BE2C (cell line): ENCODE data around the gene RHO.

Source experiments
- DNase-seq: peaks from one replicate; pipeline ENCODE4 v3.0.0-alpha.2; 2020
- H3K27me3 ChIP-seq: fragments of 250-450 bp; sonication (Bioruptor Pico); 2 replicates; pipeline ENCODE4 v1.5.1; 2020; ENCODE audit warnings: mild to moderate bottlenecking
- H3K36me3 ChIP-seq: fragments of 250-450 bp; sonication (Bioruptor Pico); 2 replicates; pipeline ENCODE4 v1.5.1; 2020; ENCODE audit warnings: mild to moderate bottlenecking
- H3K4me1 ChIP-seq: fragments of 250-450 bp; sonication (Bioruptor Pico); 2 replicates; pipeline ENCODE4 v1.5.1; 2020
- H3K4me3 ChIP-seq: 2 replicates; pipeline ENCODE4 v1.5.1; 2011; ENCODE audit warnings: low read depth, low read length
- H3K9me3 ChIP-seq: fragments of 250-450 bp; sonication (Bioruptor Pico); 2 replicates; pipeline ENCODE4 v1.5.1; 2020
- TF ChIP-seq, protein P1 (sequence below): IDR thresholded peaks from 2 replicates; pipeline ENCODE4 v1.5.1; 2012; ENCODE audit warnings: mild to moderate bottlenecking, low read depth, low read length

Gene RHO

DNA sequence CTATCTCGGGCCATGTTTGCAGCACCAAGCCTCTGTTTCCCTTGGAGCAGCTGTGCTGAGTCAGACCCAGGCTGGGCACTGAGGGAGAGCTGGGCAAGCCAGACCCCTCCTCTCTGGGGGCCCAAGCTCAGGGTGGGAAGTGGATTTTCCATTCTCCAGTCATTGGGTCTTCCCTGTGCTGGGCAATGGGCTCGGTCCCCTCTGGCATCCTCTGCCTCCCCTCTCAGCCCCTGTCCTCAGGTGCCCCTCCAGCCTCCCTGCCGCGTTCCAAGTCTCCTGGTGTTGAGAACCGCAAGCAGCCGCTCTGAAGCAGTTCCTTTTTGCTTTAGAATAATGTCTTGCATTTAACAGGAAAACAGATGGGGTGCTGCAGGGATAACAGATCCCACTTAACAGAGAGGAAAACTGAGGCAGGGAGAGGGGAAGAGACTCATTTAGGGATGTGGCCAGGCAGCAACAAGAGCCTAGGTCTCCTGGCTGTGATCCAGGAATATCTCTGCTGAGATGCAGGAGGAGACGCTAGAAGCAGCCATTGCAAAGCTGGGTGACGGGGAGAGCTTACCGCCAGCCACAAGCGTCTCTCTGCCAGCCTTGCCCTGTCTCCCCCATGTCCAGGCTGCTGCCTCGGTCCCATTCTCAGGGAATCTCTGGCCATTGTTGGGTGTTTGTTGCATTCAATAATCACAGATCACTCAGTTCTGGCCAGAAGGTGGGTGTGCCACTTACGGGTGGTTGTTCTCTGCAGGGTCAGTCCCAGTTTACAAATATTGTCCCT lies 1.2 kb downstream of the RHO start:
- TF ChIP-seq, protein P1, sequence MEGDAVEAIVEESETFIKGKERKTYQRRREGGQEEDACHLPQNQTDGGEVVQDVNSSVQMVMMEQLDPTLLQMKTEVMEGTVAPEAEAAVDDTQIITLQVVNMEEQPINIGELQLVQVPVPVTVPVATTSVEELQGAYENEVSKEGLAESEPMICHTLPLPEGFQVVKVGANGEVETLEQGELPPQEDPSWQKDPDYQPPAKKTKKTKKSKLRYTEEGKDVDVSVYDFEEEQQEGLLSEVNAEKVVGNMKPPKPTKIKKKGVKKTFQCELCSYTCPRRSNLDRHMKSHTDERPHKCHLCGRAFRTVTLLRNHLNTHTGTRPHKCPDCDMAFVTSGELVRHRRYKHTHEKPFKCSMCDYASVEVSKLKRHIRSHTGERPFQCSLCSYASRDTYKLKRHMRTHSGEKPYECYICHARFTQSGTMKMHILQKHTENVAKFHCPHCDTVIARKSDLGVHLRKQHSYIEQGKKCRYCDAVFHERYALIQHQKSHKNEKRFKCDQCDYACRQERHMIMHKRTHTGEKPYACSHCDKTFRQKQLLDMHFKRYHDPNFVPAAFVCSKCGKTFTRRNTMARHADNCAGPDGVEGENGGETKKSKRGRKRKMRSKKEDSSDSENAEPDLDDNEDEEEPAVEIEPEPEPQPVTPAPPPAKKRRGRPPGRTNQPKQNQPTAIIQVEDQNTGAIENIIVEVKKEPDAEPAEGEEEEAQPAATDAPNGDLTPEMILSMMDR, result no peak
- no peaks in the 10 kb centered on the region for H3K9me3 ChIP-seq
- no peak for DNase-seq

DNA sequence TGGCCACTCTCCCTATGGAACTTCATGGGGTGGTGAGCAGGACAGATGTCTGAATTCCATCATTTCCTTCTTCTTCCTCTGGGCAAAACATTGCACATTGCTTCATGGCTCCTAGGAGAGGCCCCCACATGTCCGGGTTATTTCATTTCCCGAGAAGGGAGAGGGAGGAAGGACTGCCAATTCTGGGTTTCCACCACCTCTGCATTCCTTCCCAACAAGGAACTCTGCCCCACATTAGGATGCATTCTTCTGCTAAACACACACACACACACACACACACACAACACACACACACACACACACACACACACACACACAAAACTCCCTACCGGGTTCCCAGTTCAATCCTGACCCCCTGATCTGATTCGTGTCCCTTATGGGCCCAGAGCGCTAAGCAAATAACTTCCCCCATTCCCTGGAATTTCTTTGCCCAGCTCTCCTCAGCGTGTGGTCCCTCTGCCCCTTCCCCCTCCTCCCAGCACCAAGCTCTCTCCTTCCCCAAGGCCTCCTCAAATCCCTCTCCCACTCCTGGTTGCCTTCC lies 1.9 kb downstream of the RHO start:
- Histone ChIP-seq H3K4me3 (no peak overlapping the region), H3K9me3 (no peaks in the 10 kb centered on the region)
- no peak for DNase-seq

More for the DNA sequence above, 1.2 kb downstream of the RHO start:
- Histone ChIP-seq H3K4me3 (no peak overlapping the region), H3K36me3 (no peaks in the 10 kb centered on the region), H3K4me1 (no peaks in the 10 kb centered on the region), H3K27me3 (no peaks in the 10 kb centered on the region)

DNA sequence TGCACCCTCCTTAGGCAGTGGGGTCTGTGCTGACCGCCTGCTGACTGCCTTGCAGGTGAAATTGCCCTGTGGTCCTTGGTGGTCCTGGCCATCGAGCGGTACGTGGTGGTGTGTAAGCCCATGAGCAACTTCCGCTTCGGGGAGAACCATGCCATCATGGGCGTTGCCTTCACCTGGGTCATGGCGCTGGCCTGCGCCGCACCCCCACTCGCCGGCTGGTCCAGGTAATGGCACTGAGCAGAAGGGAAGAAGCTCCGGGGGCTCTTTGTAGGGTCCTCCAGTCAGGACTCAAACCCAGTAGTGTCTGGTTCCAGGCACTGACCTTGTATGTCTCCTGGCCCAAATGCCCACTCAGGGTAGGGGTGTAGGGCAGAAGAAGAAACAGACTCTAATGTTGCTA lies 2.4 kb downstream of the RHO start:
- Histone ChIP-seq H3K27me3 (no peaks in the 10 kb centered on the region), H3K36me3 (no peaks in the 10 kb centered on the region), H3K9me3 (no peaks in the 10 kb centered on the region), H3K4me1 (no peaks in the 10 kb centered on the region), H3K4me3 (no peak overlapping the region)
- no peak for DNase-seq
- TF ChIP-seq, protein P1, result no peak

More for the DNA sequence above, 1.9 kb downstream of the RHO start:
- TF ChIP-seq, protein P1, result no peak
- Histone ChIP-seq H3K4me1 (no peaks in the 10 kb centered on the region), H3K27me3 (no peaks in the 10 kb centered on the region), H3K36me3 (no peaks in the 10 kb centered on the region)

DNA sequence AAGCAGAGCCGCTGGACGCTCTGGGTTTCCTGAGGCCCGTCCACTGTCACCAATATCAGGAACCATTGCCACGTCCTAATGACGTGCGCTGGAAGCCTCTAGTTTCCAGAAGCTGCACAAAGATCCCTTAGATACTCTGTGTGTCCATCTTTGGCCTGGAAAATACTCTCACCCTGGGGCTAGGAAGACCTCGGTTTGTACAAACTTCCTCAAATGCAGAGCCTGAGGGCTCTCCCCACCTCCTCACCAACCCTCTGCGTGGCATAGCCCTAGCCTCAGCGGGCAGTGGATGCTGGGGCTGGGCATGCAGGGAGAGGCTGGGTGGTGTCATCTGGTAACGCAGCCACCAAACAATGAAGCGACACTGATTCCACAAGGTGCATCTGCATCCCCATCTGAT lies 3.3 kb downstream of the RHO start:
- TF ChIP-seq, protein P1, result no peak
- H3K36me3 ChIP-seq, result no peaks in the 10 kb centered on the region
- H3K4me3 ChIP-seq, result no peak overlapping the region
- no peaks in the 10 kb centered on the region for H3K27me3 ChIP-seq
- H3K4me1 ChIP-seq, result no peaks in the 10 kb centered on the region
- no peaks in the 10 kb centered on the region for H3K9me3 ChIP-seq
- no peak for DNase-seq

DNA sequence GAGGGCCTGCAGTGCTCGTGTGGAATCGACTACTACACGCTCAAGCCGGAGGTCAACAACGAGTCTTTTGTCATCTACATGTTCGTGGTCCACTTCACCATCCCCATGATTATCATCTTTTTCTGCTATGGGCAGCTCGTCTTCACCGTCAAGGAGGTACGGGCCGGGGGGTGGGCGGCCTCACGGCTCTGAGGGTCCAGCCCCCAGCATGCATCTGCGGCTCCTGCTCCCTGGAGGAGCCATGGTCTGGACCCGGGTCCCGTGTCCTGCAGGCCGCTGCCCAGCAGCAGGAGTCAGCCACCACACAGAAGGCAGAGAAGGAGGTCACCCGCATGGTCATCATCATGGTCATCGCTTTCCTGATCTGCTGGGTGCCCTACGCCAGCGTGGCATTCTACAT lies 3.8 kb downstream of the RHO start:
- Histone ChIP-seq H3K4me1 (no peaks in the 10 kb centered on the region), H3K36me3 (no peaks in the 10 kb centered on the region), H3K4me3 (no peak overlapping the region), H3K9me3 (no peaks in the 10 kb centered on the region), H3K27me3 (no peaks in the 10 kb centered on the region)
- TF ChIP-seq, protein P1, result no peak
- no peak for DNase-seq

DNA sequence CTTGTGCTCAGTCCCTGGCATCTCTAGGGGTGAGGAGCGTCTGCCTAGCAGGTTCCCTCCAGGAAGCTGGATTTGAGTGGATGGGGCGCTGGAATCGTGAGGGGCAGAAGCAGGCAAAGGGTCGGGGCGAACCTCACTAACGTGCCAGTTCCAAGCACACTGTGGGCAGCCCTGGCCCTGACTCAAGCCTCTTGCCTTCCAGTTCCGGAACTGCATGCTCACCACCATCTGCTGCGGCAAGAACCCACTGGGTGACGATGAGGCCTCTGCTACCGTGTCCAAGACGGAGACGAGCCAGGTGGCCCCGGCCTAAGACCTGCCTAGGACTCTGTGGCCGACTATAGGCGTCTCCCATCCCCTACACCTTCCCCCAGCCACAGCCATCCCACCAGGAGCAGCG lies 5.0 kb downstream of the RHO start:
- TF ChIP-seq, protein P1, result no peak
- no peaks in the 10 kb centered on the region for H3K4me1 ChIP-seq
- no peaks in the 10 kb centered on the region for H3K9me3 ChIP-seq
- H3K27me3 ChIP-seq, result no peaks in the 10 kb centered on the region
- H3K36me3 ChIP-seq, result no peaks in the 10 kb centered on the region
- no peak for DNase-seq
- H3K4me3 ChIP-seq, result no peak overlapping the region
